Umbilical cord (tissue), 2 donors: ENCODE data around the gene CAMK2A. TPM values are rescaled to one million over a fixed set of nuclear protein-coding genes. Genes with fewer than 3 reads are reported as not detected.

Source experiments
- DNase-seq: peaks from one replicate; pipeline ENCODE4 v3.0.0-alpha.2; 2015; ENCODE audit warnings: low spot score
- total RNA-seq: library from RNA; depleted of rRNA; stranded (reverse); fragments of >200 nt; gene quantifications from one replicate; pipeline ENCODE4 v1.2.3, GENCODE V29; 2014; ENCODE audit warnings: low replicate concordance; ENCODE audit not compliant: insufficient read depth

Gene CAMK2A
- total RNA-seq, 1 donor from 2014 or later, result 5.8 TPM

- no peak for DNase-seq
Observed at GRCh38 chr5:150316320-150316719, 26.7 kb upstream of the CAMK2A start.

- no peak for DNase-seq
Observed at GRCh38 chr5:150315245-150315644, 25.7 kb upstream of the CAMK2A start.

GRCh38 chr5:150313921-150314716 is 24.5 kb upstream of the CAMK2A start:
- DNase-seq, result no peak

GRCh38 chr5:150313501-150313900 is 23.9 kb upstream of the CAMK2A start:
- peak; percentile 29 for DNase-seq

GRCh38 chr5:150312518-150312917 is 22.9 kb upstream of the CAMK2A start:
- no peak for DNase-seq

GRCh38 chr5:150311015-150311692 is 21.6 kb upstream of the CAMK2A start:
- no peak for DNase-seq

GRCh38 chr5:150310246-150310645 is 20.7 kb upstream of the CAMK2A start:
- DNase-seq, result no peak

GRCh38 chr5:150309886-150310239 is 20.3 kb upstream of the CAMK2A start:
- peak; percentile 78 for DNase-seq

GRCh38 chr5:150309101-150309885 is 19.7 kb upstream of the CAMK2A start:
- DNase-seq, result peak; percentile 81

- DNase-seq, result no peak
Observed at GRCh38 chr5:150307617-150308426, 18.2 kb upstream of the CAMK2A start.

- no peak for DNase-seq
Observed at GRCh38 chr5:150306775-150307174, 17.2 kb upstream of the CAMK2A start.

GRCh38 chr5:150305557-150305956 is 16.0 kb upstream of the CAMK2A start:
- no peak for DNase-seq

GRCh38 chr5:150305095-150305494 is 15.5 kb upstream of the CAMK2A start:
- peak; percentile 62 for DNase-seq

GRCh38 chr5:150304481-150305081 is 15.0 kb upstream of the CAMK2A start:
- no peak for DNase-seq

GRCh38 chr5:150303660-150304386 is 14.2 kb upstream of the CAMK2A start:
- DNase-seq, result peak; percentile 94

GRCh38 chr5:150303070-150303615 is 13.6 kb upstream of the CAMK2A start:
- peak; percentile 68 for DNase-seq

- DNase-seq, result peak; percentile 92
Observed at GRCh38 chr5:150302301-150303069, 12.9 kb upstream of the CAMK2A start, which contains the start of gene ARSI. TSS of gene ARSI (minus strand) at chr5:150302905. CDS start at chr5:150302373, 532 bp downstream.

GRCh38 chr5:150301901-150302300 is 12.3 kb upstream of the CAMK2A start:
- peak; percentile 45 for DNase-seq

GRCh38 chr5:150301170-150301505 is 11.6 kb upstream of the CAMK2A start:
- peak; percentile 95 for DNase-seq
